H1 (cell line): ENCODE measurements around the gene DUSP2. TPM values are rescaled to one million over a fixed set of nuclear protein-coding genes. Genes with fewer than 3 reads are reported as not detected.

ENCODE experiments used
- CEBPB ChIP-seq: IDR thresholded peaks from 2 replicates; pipeline ENCODE4 v1.6.1; 2012; ENCODE audit warnings: low read depth, low read length
- EZH2 ChIP-seq: fragments of 200-600 bp; sonication (generic); IDR thresholded peaks from 2 replicates; pipeline ENCODE4 v1.7.1; 2012; ENCODE audit warnings: low read depth, mild to moderate bottlenecking, moderate library complexity, low read length, inconsistent platforms; ENCODE audit not compliant: severe bottlenecking
- TBP ChIP-seq: IDR thresholded peaks from 2 replicates; pipeline ENCODE4 v1.6.1; 2011; ENCODE audit warnings: low read depth, low read length, improper control_type of control experiment
- polyA plus RNA-seq, 7 experiments: library from polyadenylated mRNA; depleted of rRNA in 3 of 7; stranded (reverse) in 5 of 7; unstranded in 2 of 7; fragments of >200 nt in 5 of 7; fragments of 200-250 nt in 2 of 7; gene quantifications; 1 replicate in 5 of 7; 2 replicates in 1 of 7; 4 replicates in 1 of 7; pipeline versions ENCODE4 v1.2.1 to v1.2.3, GENCODE V29; 2011 to 2013; ENCODE audit warnings: missing spikeins in 2 of 7, mixed read lengths in 2 of 7
- total RNA-seq: library from RNA; stranded (reverse); fragmentation: NEBNext Ultra II Directional; extraction: Animal tissue kit (Norgen Biotek cat#: 25700); gene quantifications from 2 replicates; pipeline ENCODE4 v1.2.1, GENCODE V29; 2021
- TF ChIP-seq, protein P1 (sequence below): IDR thresholded peaks from 2 replicates; pipeline ENCODE4 v1.6.1; 2012; ENCODE audit warnings: inconsistent platforms

The DUSP2 gene
- total and polyA plus RNA-seq, 2 of the 8 experiments (the other 6 are each of a cell fraction or from before 2014, with no cell fraction given) = 10.1 to 10.4 TPM

GRCh38 chr2:96105994-96106715, 39.1 kb downstream of the DUSP2 start (continued):
- no peak for TF ChIP-seq TBP
- no peak for TF ChIP-seq CEBPB
- TF ChIP-seq EZH2 = no peak
- TF ChIP-seq, protein P1, sequence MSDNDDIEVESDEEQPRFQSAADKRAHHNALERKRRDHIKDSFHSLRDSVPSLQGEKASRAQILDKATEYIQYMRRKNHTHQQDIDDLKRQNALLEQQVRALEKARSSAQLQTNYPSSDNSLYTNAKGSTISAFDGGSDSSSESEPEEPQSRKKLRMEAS = no peak
